NT2/D1 (cell line): Measurements from ENCODE around the gene WDR45B.

ENCODE experiments used
- DNase-seq: peaks from one replicate; pipeline ENCODE4 v3.0.0-alpha.2; 2011; ENCODE audit warnings: low read depth, low spot score
- H3K27me3 ChIP-seq: 2 replicates; pipeline ENCODE4 v1.6.0; 2011; ENCODE audit warnings: mild to moderate bottlenecking; ENCODE audit not compliant: insufficient read length, insufficient read depth
- H3K36me3 ChIP-seq: 2 replicates; pipeline ENCODE4 v1.6.1; 2011; ENCODE audit warnings: mild to moderate bottlenecking, low read length, mixed read lengths; ENCODE audit not compliant: insufficient read depth, insufficient read length
- H3K4me1 ChIP-seq: 2 replicates; pipeline ENCODE4 v1.5.1; 2011; ENCODE audit not compliant: insufficient read depth, insufficient read length
- H3K4me3 ChIP-seq: 2 replicates; pipeline ENCODE4 v1.5.1; 2011; ENCODE audit warnings: low read depth; ENCODE audit not compliant: insufficient read length
- H3K9ac ChIP-seq: 2 replicates; pipeline ENCODE4 v1.6.0; 2011; ENCODE audit warnings: low read depth; ENCODE audit not compliant: insufficient read length
- H3K9me3 ChIP-seq: 2 replicates; pipeline ENCODE4 v1.5.1; 2011; ENCODE audit warnings: mild to moderate bottlenecking, low read length; ENCODE audit not compliant: insufficient read depth
- SUZ12 ChIP-seq: IDR thresholded peaks from 2 replicates; pipeline ENCODE4 v1.6.1; 2011; ENCODE audit not compliant: insufficient read length, insufficient read depth; ENCODE audit errors: extremely low read depth
- YY1 ChIP-seq: IDR thresholded peaks from 2 replicates; pipeline ENCODE4 v1.6.1; 2011; ENCODE audit not compliant: insufficient read length, insufficient read depth
- ZNF274 ChIP-seq: IDR thresholded peaks from 2 replicates; pipeline ENCODE4 v1.6.1; 2011; ENCODE audit warnings: mild to moderate bottlenecking, low read depth, low read length

The WDR45B gene

DNA sequence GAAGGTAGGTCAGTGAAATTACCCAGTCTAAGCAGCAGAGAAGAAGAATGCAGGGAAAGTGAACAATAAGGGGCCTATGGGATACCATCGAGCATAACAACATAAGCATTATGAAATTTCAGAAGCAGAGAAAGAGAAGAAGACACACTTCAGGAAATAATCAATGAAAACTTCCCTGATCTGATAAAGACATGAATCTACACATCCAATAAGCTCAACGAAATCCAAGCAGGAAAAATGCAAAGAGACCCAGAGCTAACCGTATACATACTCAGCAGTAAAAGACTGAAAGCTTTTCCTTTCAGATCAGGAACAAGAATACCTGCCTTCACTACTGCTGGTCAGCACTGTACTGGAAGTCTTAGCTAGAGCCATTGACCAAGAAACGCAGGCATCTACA is 38.6 kb downstream of the WDR45B start:
- no peaks in the 10 kb centered on the region for H3K27me3 ChIP-seq
- peaks cover 7% of the 10 kb centered on the region for H3K4me1 ChIP-seq
- TF ChIP-seq ZNF274, result no peak
- no peak for TF ChIP-seq SUZ12
- TF ChIP-seq YY1, result no peak
- no peak overlapping the region for H3K9ac ChIP-seq
- peaks cover 53% of the 10 kb centered on the region for H3K36me3 ChIP-seq
- no peak overlapping the region for H3K4me3 ChIP-seq
- no peak for DNase-seq
- no peaks in the 10 kb centered on the region for H3K9me3 ChIP-seq

DNA sequence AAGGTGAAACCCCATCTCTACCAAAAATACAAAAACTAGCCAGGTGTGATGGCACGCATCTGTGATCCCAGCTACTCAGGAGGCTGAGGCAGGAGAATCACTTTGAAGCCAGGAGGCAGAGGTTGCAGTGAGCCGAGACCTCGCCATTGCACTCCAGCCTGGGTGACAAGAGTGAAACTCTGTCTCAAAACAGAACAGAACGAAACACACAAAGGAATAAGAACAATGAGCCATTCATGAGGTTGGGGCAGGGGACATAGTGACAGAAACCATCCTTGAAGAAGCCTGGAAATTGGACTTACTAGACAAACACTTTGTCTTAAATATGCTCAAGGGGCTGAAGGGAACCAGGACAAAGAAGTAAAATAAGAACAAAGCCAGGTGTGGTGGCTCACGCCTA is 39.4 kb downstream of the WDR45B start:
- peaks cover 60% of the 10 kb centered on the region for H3K36me3 ChIP-seq
- H3K27me3 ChIP-seq, result no peaks in the 10 kb centered on the region
- DNase-seq, result no peak
- H3K9me3 ChIP-seq, result no peaks in the 10 kb centered on the region
- no peak for TF ChIP-seq YY1
- TF ChIP-seq ZNF274, result no peak
- no peak for TF ChIP-seq SUZ12
- peaks cover 11% of the 10 kb centered on the region for H3K4me1 ChIP-seq
- no peak overlapping the region for H3K9ac ChIP-seq
- H3K4me3 ChIP-seq, result no peak overlapping the region

DNA sequence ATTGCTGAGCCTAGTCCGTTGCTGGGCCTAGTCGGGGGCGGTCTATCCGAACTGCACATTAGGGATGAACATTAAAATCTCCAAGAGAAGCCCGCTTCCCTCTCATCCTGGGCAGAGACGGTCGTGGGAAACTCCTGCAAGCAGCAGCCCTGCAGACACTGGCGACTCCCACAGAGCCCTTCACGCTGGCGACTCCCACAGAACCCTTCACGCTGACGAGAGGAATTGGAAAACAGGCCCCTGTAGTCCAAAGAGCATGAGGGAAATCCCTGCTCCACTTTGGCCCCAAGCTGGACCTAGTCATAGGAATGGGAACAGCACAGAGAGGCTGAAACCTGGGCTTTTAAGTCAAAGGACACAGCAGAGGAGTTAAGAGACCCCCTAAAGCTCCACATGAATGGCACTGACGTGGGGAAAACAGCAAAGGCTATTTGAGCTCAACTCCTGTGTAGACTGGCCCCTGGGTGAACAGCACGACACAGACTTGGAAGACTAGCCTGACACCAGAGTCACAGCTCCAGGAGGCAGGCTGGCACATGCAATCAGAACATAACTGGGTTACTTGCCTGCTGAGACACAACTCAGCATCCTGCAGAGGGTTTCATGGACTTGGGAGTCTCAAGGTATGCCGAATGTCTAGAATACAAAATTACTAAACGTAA is 42.2 kb downstream of the WDR45B start:
- peaks cover 74% of the 10 kb centered on the region for H3K36me3 ChIP-seq
- peaks cover 10% of the 10 kb centered on the region for H3K4me1 ChIP-seq
- H3K9ac ChIP-seq, result no peak overlapping the region
- no peak overlapping the region for H3K4me3 ChIP-seq
- TF ChIP-seq ZNF274 (no peak), SUZ12 (no peak), YY1 (no peak)
- DNase-seq, result no peak
- no peaks in the 10 kb centered on the region for H3K9me3 ChIP-seq
- no peaks in the 10 kb centered on the region for H3K27me3 ChIP-seq

DNA sequence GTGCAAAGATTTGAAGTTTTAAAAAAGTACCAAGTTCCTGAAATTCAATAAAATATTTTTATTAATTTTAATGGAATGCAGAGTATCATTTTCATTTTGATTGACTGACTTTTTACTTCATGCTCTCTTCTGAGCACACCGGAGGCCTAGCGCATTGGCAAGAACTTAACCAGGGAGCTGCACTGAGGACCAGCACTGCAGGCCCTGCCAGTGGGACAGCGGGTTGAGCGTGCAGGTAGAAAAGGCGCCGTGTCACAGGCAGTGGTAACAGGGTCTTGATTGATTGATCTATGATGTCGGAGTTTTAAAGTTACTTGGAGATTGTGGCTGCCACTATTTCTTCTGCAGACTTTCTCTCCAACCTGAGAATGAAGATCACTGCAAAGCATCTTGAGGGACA is 43.7 kb downstream of the WDR45B start:
- no peaks in the 10 kb centered on the region for H3K27me3 ChIP-seq
- H3K36me3 ChIP-seq, result peaks cover 79% of the 10 kb centered on the region
- H3K4me1 ChIP-seq, result peaks cover 14% of the 10 kb centered on the region
- no peak for TF ChIP-seq YY1
- TF ChIP-seq SUZ12, result no peak
- TF ChIP-seq ZNF274, result no peak
- no peaks in the 10 kb centered on the region for H3K9me3 ChIP-seq
- no peak for DNase-seq
- H3K9ac ChIP-seq, result no peak overlapping the region
- no peak overlapping the region for H3K4me3 ChIP-seq

- no peak for DNase-seq
- Histone ChIP-seq H3K27me3 (no peaks in the 10 kb centered on the region), H3K4me1 (peaks cover 14% of the 10 kb centered on the region), H3K36me3 (peaks cover 79% of the 10 kb centered on the region), H3K9ac (no peak overlapping the region), H3K4me3 (no peak overlapping the region), H3K9me3 (no peaks in the 10 kb centered on the region)
- TF ChIP-seq ZNF274 (no peak), YY1 (no peak), SUZ12 (no peak)
Measured at GRCh38 chr17:82603981-82604448, 44.2 kb downstream of the WDR45B start.

- Histone ChIP-seq H3K9ac (no peak overlapping the region), H3K9me3 (no peaks in the 10 kb centered on the region), H3K36me3 (peaks cover 85% of the 10 kb centered on the region), H3K4me1 (peaks cover 14% of the 10 kb centered on the region), H3K4me3 (no peak overlapping the region), H3K27me3 (no peaks in the 10 kb centered on the region)
- TF ChIP-seq ZNF274 (no peak), YY1 (no peak), SUZ12 (no peak)
- DNase-seq, result no peak
Measured at GRCh38 chr17:82602986-82603710, 45.1 kb downstream of the WDR45B start.

GRCh38 chr17:82602487-82602886 is 45.8 kb downstream of the WDR45B start:
- Histone ChIP-seq H3K9me3 (no peaks in the 10 kb centered on the region), H3K27me3 (no peaks in the 10 kb centered on the region), H3K9ac (no peak overlapping the region), H3K36me3 (peaks cover 82% of the 10 kb centered on the region), H3K4me3 (no peak overlapping the region), H3K4me1 (peaks cover 14% of the 10 kb centered on the region)
- no peak for TF ChIP-seq YY1
- TF ChIP-seq SUZ12, result no peak
- TF ChIP-seq ZNF274, result no peak
- DNase-seq, result no peak
